Measurements from ENCODE around the gene DEFB126. TPM values are rescaled to one million over a fixed set of nuclear protein-coding genes. Genes with fewer than 3 reads are reported as not detected.
A peak's percentile ranks its signal among the peaks of the same experiment; 100 is the strongest.

The DEFB126 gene
- total and polyA plus RNA-seq, 9 of the 15 experiments (the other 6 are each of a cell fraction or from before 2014, with no cell fraction given): not detected

- ChIA-PET CTCF (ENCODE audit: low intra/inter-chr PET ratio) (no interaction called here), POLR2A (interaction anchor here (0.6 kb wide), 1 partner anchor 297 kb away, joined by 3 read pairs; no protein-coding TSS in a partner anchor)
- Histone ChIP-seq H3K9ac (ENCODE audit: insufficient read depth in 1 of 2, low read depth in 2 of 2, low read length in 2 of 2) (no peak overlapping the region), H3K4me1 (replicated peaks in 1 of 2; ENCODE audit: control insufficient read depth in 2 of 2, insufficient read depth in 2 of 2, low read length in 2 of 2) (no peaks in the 10 kb centered on the region; a peak in 1 of 5 replicates), H3K9me3 (replicated peaks; ENCODE audit: control insufficient read depth, insufficient read depth, low read depth, low read length) (0 out of 2 replicates have a peak, but pooled peaks cover 3% of the 10 kb centered on the region), H3K9me1 (ENCODE audit: control insufficient read depth, insufficient read depth, low read length) (no peaks in the 10 kb centered on the region), H3K27ac (ENCODE audit: extremely low read depth, low read depth, low read length) (no peak overlapping the region), H3K36me3 (ENCODE audit: control insufficient read depth, insufficient read depth, low read length) (no peaks in the 10 kb centered on the region), H3K4me2 (ENCODE audit: insufficient read depth, low read length) (no peak overlapping the region), H4K20me1 (replicated peaks; ENCODE audit: control insufficient read depth, insufficient read depth, low read length) (no peaks in the 10 kb centered on the region), H2AFZ (ENCODE audit: low read depth, low read length) (no peak overlapping the region), H3K79me2 (ENCODE audit: control insufficient read depth, insufficient read depth, low read length) (no peaks in the 10 kb centered on the region), H3K4me3 (no peak overlapping the region), H3K27me3 (ENCODE audit: control insufficient read depth in 2 of 2, insufficient read depth in 2 of 2, low read length in 2 of 2) (no peaks in the 10 kb centered on the region; a peak in 1 of 5 replicates)
- DNase-seq (ENCODE audit: extremely low read depth in 1 of 4, low spot score in 3 of 4) (no peak), ATAC-seq (no peak), FAIRE-seq (no peak)
- in situ Hi-C loops (cut with MboI) (no loop called here), intact Hi-C loops (cut with micrococcal nuclease) (no loop called here)
- no peak for TF ChIP-seq EP400 (IDR thresholded peaks at IDR 0.05)
- no peak for TF ChIP-seq ZMIZ1 (IDR thresholded peaks at IDR 0.05; ENCODE audit: low read depth in 2 of 2, low read length in 2 of 2)
- no peak for TF ChIP-seq MLLT1 (IDR thresholded peaks at IDR 0.05)
- no peak for TF ChIP-seq EGR1 (conservative IDR thresholded peaks at IDR 0.05)
- 0 out of 4 replicates have a peak, but pooled peaks of 1 of the 2 experiments have one; percentile 21 for TF ChIP-seq TRIM24 (IDR thresholded peaks at IDR 0.05)
- no TSS peak for BruUV-seq (replicated peaks)
These were observed 48.7 kb upstream of the DEFB126 start for GRCh38 chr20:93641-94040.
